ENCODE results near the gene BCAR1. TPM values are rescaled to one million over a fixed set of nuclear protein-coding genes. Genes with fewer than 3 reads are reported as not detected.
A peak's percentile ranks its signal among the peaks of the same experiment; 100 is the strongest.

BCAR1 gene
- total and polyA plus RNA-seq, 2 of the 13 experiments (the other 11 are each of a cell fraction or from before 2014, with no cell fraction given): 48.1 to 51.7 TPM

- TF ChIP-seq GRHL1 (CRISPR knock-in tag; conservative IDR thresholded peaks at IDR 0.05) (no peak), RBAK (CRISPR knock-in tag; IDR thresholded peaks at IDR 0.05) (no peak), PRPF4 (IDR thresholded peaks at IDR 0.05; ENCODE audit: low read depth, low read length, poor library complexity, severe bottlenecking) (no peak), ZNF34 (CRISPR knock-in tag; IDR thresholded peaks at IDR 0.05; ENCODE audit: borderline replicate concordance) (no peak), POGZ (CRISPR knock-in tag; IDR thresholded peaks at IDR 0.05) (no peak), ZNF232 (CRISPR knock-in tag; IDR thresholded peaks at IDR 0.05; ENCODE audit: borderline replicate concordance) (no peak), ZNF609 (CRISPR knock-in tag; IDR thresholded peaks at IDR 0.05; ENCODE audit: borderline replicate concordance) (0 out of 2 replicates have a peak, but pooled peaks have one; percentile 19), CCDC6 (CRISPR knock-in tag; IDR thresholded peaks at IDR 0.05) (no peak), PHF20 (CRISPR knock-in tag; IDR thresholded peaks at IDR 0.05) (0 out of 2 replicates have a peak, but pooled peaks have one; percentile 12), CC2D1A (CRISPR knock-in tag; IDR thresholded peaks at IDR 0.05) (no peak), ZC3H13 (CRISPR knock-in tag; IDR thresholded peaks at IDR 0.05) (no peak), ZNF780A (CRISPR knock-in tag; IDR thresholded peaks at IDR 0.05) (no peak)
- TF ChIP-seq, protein P1, sequence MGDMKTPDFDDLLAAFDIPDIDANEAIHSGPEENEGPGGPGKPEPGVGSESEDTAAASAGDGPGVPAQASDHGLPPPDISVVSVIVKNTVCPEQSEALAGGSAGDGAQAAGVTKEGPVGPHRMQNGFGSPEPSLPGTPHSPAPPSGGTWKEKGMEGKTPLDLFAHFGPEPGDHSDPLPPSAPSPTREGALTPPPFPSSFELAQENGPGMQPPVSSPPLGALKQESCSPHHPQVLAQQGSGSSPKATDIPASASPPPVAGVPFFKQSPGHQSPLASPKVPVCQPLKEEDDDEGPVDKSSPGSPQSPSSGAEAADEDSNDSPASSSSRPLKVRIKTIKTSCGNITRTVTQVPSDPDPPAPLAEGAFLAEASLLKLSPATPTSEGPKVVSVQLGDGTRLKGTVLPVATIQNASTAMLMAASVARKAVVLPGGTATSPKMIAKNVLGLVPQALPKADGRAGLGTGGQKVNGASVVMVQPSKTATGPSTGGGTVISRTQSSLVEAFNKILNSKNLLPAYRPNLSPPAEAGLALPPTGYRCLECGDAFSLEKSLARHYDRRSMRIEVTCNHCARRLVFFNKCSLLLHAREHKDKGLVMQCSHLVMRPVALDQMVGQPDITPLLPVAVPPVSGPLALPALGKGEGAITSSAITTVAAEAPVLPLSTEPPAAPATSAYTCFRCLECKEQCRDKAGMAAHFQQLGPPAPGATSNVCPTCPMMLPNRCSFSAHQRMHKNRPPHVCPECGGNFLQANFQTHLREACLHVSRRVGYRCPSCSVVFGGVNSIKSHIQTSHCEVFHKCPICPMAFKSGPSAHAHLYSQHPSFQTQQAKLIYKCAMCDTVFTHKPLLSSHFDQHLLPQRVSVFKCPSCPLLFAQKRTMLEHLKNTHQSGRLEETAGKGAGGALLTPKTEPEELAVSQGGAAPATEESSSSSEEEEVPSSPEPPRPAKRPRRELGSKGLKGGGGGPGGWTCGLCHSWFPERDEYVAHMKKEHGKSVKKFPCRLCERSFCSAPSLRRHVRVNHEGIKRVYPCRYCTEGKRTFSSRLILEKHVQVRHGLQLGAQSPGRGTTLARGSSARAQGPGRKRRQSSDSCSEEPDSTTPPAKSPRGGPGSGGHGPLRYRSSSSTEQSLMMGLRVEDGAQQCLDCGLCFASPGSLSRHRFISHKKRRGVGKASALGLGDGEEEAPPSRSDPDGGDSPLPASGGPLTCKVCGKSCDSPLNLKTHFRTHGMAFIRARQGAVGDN (CRISPR knock-in tag; IDR thresholded peaks at IDR 0.05): no peak
- TF ChIP-seq, protein P2, sequence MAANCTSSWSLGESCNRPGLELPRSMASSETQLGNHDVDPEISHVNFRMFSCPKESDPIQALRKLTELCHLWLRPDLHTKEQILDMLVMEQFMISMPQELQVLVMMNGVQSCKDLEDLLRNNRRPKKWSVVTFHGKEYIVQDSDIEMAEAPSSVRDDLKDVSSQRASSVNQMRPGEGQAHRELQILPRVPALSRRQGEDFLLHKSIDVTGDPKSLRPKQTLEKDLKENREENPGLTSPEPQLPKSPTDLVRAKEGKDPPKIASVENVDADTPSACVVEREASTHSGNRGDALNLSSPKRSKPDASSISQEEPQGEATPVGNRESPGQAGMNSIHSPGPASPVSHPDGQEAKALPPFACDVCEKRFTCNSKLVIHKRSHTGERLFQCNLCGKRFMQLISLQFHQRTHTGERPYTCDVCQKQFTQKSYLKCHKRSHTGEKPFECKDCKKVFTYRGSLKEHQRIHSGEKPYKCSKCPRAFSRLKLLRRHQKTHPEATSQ (CRISPR knock-in tag; IDR thresholded peaks at IDR 0.05; ENCODE audit: borderline replicate concordance): no peak
These were observed 12.0 kb upstream of the BCAR1 start (continued) for GRCh38 chr16:75263291-75263962.

All from HepG2 (cell line).